ENCODE measurements around the gene WBP1.

WBP1 gene

GRCh38 chr2:74486141-74486540 is 27.9 kb downstream of the WBP1 start:
- no peak overlapping the region for H2AFZ ChIP-seq
- no peaks in the 10 kb centered on the region for H3K36me3 ChIP-seq (ENCODE audit: control insufficient read depth, insufficient read depth, low read length)
- H3K27me3 ChIP-seq (ENCODE audit: control insufficient read depth, insufficient read depth, low read length): no peaks in the 10 kb centered on the region
- H3K4me2 ChIP-seq (ENCODE audit: low read length): no peak overlapping the region
- H3K79me2 ChIP-seq: peaks cover 17% of the 10 kb centered on the region
- H3K4me1 ChIP-seq: no peaks in the 10 kb centered on the region
- H3K9ac ChIP-seq: no peak overlapping the region
- no peak overlapping the region for H3K27ac ChIP-seq
- TF ChIP-seq CTCF (IDR thresholded peaks at IDR 0.05): no peak
- no peaks in the 10 kb centered on the region for H3K9me3 ChIP-seq (ENCODE audit: control insufficient read depth, low read length)
- no peak overlapping the region for H3K4me3 ChIP-seq (ENCODE audit: low read depth, low read length)

- Histone ChIP-seq H3K4me2 (ENCODE audit: low read length) (no peak overlapping the region), H3K4me1 (no peaks in the 10 kb centered on the region), H3K9me3 (ENCODE audit: control insufficient read depth, low read length) (no peaks in the 10 kb centered on the region), H3K27ac (no peak overlapping the region), H3K4me3 (ENCODE audit: low read depth, low read length) (no peak overlapping the region), H3K79me2 (peaks cover 8% of the 10 kb centered on the region), H3K9ac (no peak overlapping the region), H2AFZ (no peak overlapping the region), H3K36me3 (ENCODE audit: control insufficient read depth, insufficient read depth, low read length) (no peaks in the 10 kb centered on the region), H3K27me3 (ENCODE audit: control insufficient read depth, insufficient read depth, low read length) (no peaks in the 10 kb centered on the region)
- no peak for TF ChIP-seq CTCF (IDR thresholded peaks at IDR 0.05)
Measured at GRCh38 chr2:74488643-74489481, 30.6 kb downstream of the WBP1 start.

- no peak overlapping the region for H3K9ac ChIP-seq
- no peaks in the 10 kb centered on the region for H3K9me3 ChIP-seq (ENCODE audit: control insufficient read depth, low read length)
- TF ChIP-seq CTCF (IDR thresholded peaks at IDR 0.05): no peak
- H2AFZ ChIP-seq: no peak overlapping the region
- no peaks in the 10 kb centered on the region for H3K36me3 ChIP-seq (ENCODE audit: control insufficient read depth, insufficient read depth, low read length)
- H3K4me1 ChIP-seq: no peaks in the 10 kb centered on the region
- no peak overlapping the region for H3K4me2 ChIP-seq (ENCODE audit: low read length)
- no peak overlapping the region for H3K4me3 ChIP-seq (ENCODE audit: low read depth, low read length)
- no peaks in the 10 kb centered on the region for H3K27me3 ChIP-seq (ENCODE audit: control insufficient read depth, insufficient read depth, low read length)
- no peak overlapping the region for H3K27ac ChIP-seq
- peaks cover 5% of the 10 kb centered on the region for H3K79me2 ChIP-seq
Measured at GRCh38 chr2:74489906-74490305, 31.7 kb downstream of the WBP1 start.

GRCh38 chr2:74491648-74492544 is 33.7 kb downstream of the WBP1 start:
- H3K9ac ChIP-seq: no peak overlapping the region
- H2AFZ ChIP-seq: no peak overlapping the region
- no peaks in the 10 kb centered on the region for H3K27me3 ChIP-seq (ENCODE audit: control insufficient read depth, insufficient read depth, low read length)
- no peaks in the 10 kb centered on the region for H3K4me1 ChIP-seq
- no peak overlapping the region for H3K4me3 ChIP-seq (ENCODE audit: low read depth, low read length)
- peaks cover 3% of the 10 kb centered on the region for H3K79me2 ChIP-seq
- H3K4me2 ChIP-seq (ENCODE audit: low read length): no peak overlapping the region
- no peaks in the 10 kb centered on the region for H3K36me3 ChIP-seq (ENCODE audit: control insufficient read depth, insufficient read depth, low read length)
- no peak for TF ChIP-seq CTCF (IDR thresholded peaks at IDR 0.05)
- H3K27ac ChIP-seq: no peak overlapping the region
- H3K9me3 ChIP-seq (ENCODE audit: control insufficient read depth, low read length): no peaks in the 10 kb centered on the region
